ENCODE data around the gene TAT. TPM values are rescaled to one million over a fixed set of nuclear protein-coding genes. Genes with fewer than 3 reads are reported as not detected.
A peak's percentile ranks its signal among the peaks of the same experiment; 100 is the strongest.

Gene TAT
- not detected in 2 replicates for total RNA-seq (ENCODE audit: low replicate concordance)

GRCh38 chr16:71576971-71577370 is at the start of gene TAT:
Gene TAT, minus strand, starts transcription at chr16:71577092. Its CDS starts 677 bp downstream, at chr16:71576415.
- Histone ChIP-seq H2AFZ (replicated peaks) (peak within 1 kb of the TSS; percentile 3), H3K27ac (no peak within 1 kb of the TSS), H3K36me3 (no peaks in the 10 kb centered on the region), H3K4me3 (no peak within 1 kb of the TSS), H3K9ac (no peak within 1 kb of the TSS), H3F3A (ENCODE audit: low read depth) (no peaks in the 10 kb centered on the region), H3K27me3 (peaks cover 7% of the 10 kb centered on the region), H3K4me1 (no peaks in the 10 kb centered on the region), H4K20me1 (ENCODE audit: low read depth) (no peaks in the 10 kb centered on the region), H3K9me3 (ENCODE audit: low read depth) (no peaks in the 10 kb centered on the region), H3K4me2 (no peak within 1 kb of the TSS), H3K79me2 (ENCODE audit: low read depth) (no peaks in the 10 kb centered on the region)
- H3K27me3 Mint-ChIP-seq (ENCODE audit: insufficient read depth, low read depth) = no peaks in the 10 kb centered on the region
- no peaks in the 10 kb centered on the region for H3K36me3 Mint-ChIP-seq
- no peaks in the 10 kb centered on the region for H3K4me1 Mint-ChIP-seq
- no peak within 1 kb of the TSS for H3K27ac Mint-ChIP-seq
- TF ChIP-seq, protein P1, sequence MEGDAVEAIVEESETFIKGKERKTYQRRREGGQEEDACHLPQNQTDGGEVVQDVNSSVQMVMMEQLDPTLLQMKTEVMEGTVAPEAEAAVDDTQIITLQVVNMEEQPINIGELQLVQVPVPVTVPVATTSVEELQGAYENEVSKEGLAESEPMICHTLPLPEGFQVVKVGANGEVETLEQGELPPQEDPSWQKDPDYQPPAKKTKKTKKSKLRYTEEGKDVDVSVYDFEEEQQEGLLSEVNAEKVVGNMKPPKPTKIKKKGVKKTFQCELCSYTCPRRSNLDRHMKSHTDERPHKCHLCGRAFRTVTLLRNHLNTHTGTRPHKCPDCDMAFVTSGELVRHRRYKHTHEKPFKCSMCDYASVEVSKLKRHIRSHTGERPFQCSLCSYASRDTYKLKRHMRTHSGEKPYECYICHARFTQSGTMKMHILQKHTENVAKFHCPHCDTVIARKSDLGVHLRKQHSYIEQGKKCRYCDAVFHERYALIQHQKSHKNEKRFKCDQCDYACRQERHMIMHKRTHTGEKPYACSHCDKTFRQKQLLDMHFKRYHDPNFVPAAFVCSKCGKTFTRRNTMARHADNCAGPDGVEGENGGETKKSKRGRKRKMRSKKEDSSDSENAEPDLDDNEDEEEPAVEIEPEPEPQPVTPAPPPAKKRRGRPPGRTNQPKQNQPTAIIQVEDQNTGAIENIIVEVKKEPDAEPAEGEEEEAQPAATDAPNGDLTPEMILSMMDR (IDR thresholded peaks at IDR 0.05) = no peak
- no peaks in the 10 kb centered on the region for H3K9me3 Mint-ChIP-seq
- no peak for DNase-seq (ENCODE audit: low spot score)
- H3K4me3 Mint-ChIP-seq = no peak within 1 kb of the TSS

GRCh38 chr16:71626018-71626857 is 49.3 kb upstream of the TAT start, which contains the start of gene MARVELD3:
Gene MARVELD3, plus strand, starts transcription at chr16:71626184. Its CDS starts 46 bp downstream, at chr16:71626230.
- peak within 1 kb of the TSS; percentile 73 for H3K4me3 Mint-ChIP-seq
- no peak within 1 kb of the TSS for H3K9ac ChIP-seq
- no peaks in the 10 kb centered on the region for H3K9me3 Mint-ChIP-seq
- H3K36me3 ChIP-seq = no peaks in the 10 kb centered on the region
- H3K27ac ChIP-seq = no peak within 1 kb of the TSS
- TF ChIP-seq, protein P1 (IDR thresholded peaks at IDR 0.05) = no peak
- TF ChIP-seq EZH2phosphoT487 (IDR thresholded peaks at IDR 0.05) (peak; percentile 89), EZH2 (IDR thresholded peaks at IDR 0.05) (peak; percentile 89)
- H3K9me3 ChIP-seq (ENCODE audit: low read depth) = no peaks in the 10 kb centered on the region
- peak; percentile 51 for DNase-seq (ENCODE audit: low spot score)
- H3K4me1 Mint-ChIP-seq = peaks cover 9% of the 10 kb centered on the region
- peaks cover 22% of the 10 kb centered on the region for H3K27me3 Mint-ChIP-seq (ENCODE audit: insufficient read depth, low read depth)
- peak within 1 kb of the TSS; percentile 74 for H3K4me3 ChIP-seq
- no peaks in the 10 kb centered on the region for H3K79me2 ChIP-seq (ENCODE audit: low read depth)
- H4K20me1 ChIP-seq (ENCODE audit: low read depth) = no peaks in the 10 kb centered on the region
- peaks cover 1% of the 10 kb centered on the region for H3K36me3 Mint-ChIP-seq
- peaks cover 11% of the 10 kb centered on the region for H3F3A ChIP-seq (ENCODE audit: low read depth)
- H3K27ac Mint-ChIP-seq = no peak within 1 kb of the TSS
- H3K4me2 ChIP-seq = peak within 1 kb of the TSS; percentile 99
- H2AFZ ChIP-seq (replicated peaks) = peak within 1 kb of the TSS; percentile 97
- peaks cover 44% of the 10 kb centered on the region for H3K27me3 ChIP-seq
- no peaks in the 10 kb centered on the region for H3K4me1 ChIP-seq

GRCh38 chr16:71625113-71625850 is 48.4 kb upstream of the TAT start:
- Histone ChIP-seq H3K36me3 (no peaks in the 10 kb centered on the region), H3K27me3 (peaks cover 44% of the 10 kb centered on the region), H2AFZ (replicated peaks) (no peak overlapping the region), H4K20me1 (ENCODE audit: low read depth) (no peaks in the 10 kb centered on the region), H3K4me3 (no peak overlapping the region), H3K4me1 (no peaks in the 10 kb centered on the region), H3K9me3 (ENCODE audit: low read depth) (no peaks in the 10 kb centered on the region), H3K4me2 (peak overlapping the region; percentile 99), H3K79me2 (ENCODE audit: low read depth) (no peaks in the 10 kb centered on the region), H3F3A (ENCODE audit: low read depth) (peaks cover 11% of the 10 kb centered on the region), H3K27ac (no peak overlapping the region), H3K9ac (no peak overlapping the region)
- Mint-ChIP-seq H3K27ac (no peak overlapping the region), H3K27me3 (ENCODE audit: insufficient read depth, low read depth) (peaks cover 26% of the 10 kb centered on the region), H3K4me1 (peaks cover 9% of the 10 kb centered on the region), H3K36me3 (peaks cover 1% of the 10 kb centered on the region), H3K4me3 (peak overlapping the region; percentile 66), H3K9me3 (no peaks in the 10 kb centered on the region)
- TF ChIP-seq, protein P1 (IDR thresholded peaks at IDR 0.05) = no peak
- TF ChIP-seq EZH2 (IDR thresholded peaks at IDR 0.05) (no peak), EZH2phosphoT487 (IDR thresholded peaks at IDR 0.05) (no peak)
- no peak for DNase-seq (ENCODE audit: low spot score)

All from neural progenitor cell (in vitro differentiated cells).